ENCODE measurements around the gene AGBL4.
A peak's percentile ranks its signal among the peaks of the same experiment; 100 is the strongest.

AGBL4 gene

GRCh38 chr1:48823168-48823567 lies 1200.6 kb downstream of the AGBL4 start:
- DNase-seq (ENCODE audit: low read depth) = no peak

DNA sequence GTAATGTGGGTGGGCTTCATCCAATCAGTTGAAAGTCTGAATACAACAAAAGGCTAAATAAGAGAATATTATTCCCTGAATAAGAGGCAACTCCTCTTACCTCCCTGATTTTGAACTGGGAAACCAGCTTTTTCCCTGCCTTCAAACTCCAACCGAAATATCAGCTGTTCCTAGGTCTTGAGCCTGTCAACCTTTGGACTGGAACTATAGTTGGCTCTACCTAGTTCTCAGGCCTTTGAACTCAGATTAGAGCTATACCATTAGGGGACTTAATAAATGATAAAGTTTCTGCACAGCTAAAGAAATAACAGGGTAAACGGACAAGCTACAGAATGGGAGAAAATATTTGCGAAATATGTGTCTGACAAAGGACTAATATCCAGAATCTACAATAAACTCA lies 1203.3 kb downstream of the AGBL4 start:
- DNase-seq (ENCODE audit: low read depth) = no peak

GRCh38 chr1:48817505-48818114 lies 1206.1 kb downstream of the AGBL4 start:
- no peak for DNase-seq (ENCODE audit: low read depth)

GRCh38 chr1:48810740-48811139 lies 1213.0 kb downstream of the AGBL4 start:
- DNase-seq (ENCODE audit: low read depth) = no peak

- no peak for DNase-seq (ENCODE audit: low read depth)
Observed at GRCh38 chr1:48808496-48808895, 1215.3 kb downstream of the AGBL4 start.

- no peak for DNase-seq (ENCODE audit: low read depth)
Observed at GRCh38 chr1:48807554-48808260, 1216.0 kb downstream of the AGBL4 start.

- no peak for DNase-seq (ENCODE audit: low read depth)
Observed at GRCh38 chr1:48803474-48803873, 1220.3 kb downstream of the AGBL4 start.

DNA sequence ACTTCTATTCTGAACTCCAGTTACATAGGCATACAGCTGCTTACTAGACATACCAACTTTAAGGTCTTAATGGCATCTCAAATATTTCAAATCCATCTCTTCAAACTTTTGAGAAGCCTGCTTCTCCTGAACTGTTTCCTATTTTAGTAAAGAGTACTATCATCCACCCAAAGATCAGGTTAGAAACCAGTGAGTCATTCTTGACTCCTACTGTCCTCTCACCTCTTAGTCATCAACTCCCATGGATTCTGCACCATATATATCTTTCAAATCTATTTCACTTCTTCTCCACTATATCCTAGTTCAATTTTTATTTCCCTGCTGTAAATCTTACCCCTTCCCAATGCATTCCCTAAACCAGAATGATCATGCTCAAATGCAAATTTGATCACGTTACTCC lies 1228.9 kb downstream of the AGBL4 start:
- DNase-seq (ENCODE audit: low read depth) = no peak

DNA sequence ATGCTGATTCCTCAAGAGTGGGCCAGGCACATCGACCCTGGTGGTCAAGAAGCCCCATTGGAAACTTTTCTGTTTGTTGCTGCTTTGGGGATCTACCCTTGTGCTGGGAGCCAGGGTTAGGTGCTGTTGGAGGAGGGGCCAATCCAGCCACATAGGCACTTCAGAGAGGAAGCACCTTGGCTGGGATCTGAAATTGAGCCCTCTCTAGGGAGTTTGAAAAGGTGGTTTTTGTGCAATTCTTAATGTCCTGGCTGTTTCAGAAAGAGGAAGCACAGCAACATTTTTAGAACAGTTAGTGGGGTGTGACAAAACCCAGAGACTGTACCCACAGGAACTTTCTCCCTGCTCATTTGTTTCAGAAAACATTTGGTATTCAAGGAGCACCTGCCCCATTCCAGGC lies 1229.9 kb downstream of the AGBL4 start:
- no peak for DNase-seq (ENCODE audit: low read depth)

DNA sequence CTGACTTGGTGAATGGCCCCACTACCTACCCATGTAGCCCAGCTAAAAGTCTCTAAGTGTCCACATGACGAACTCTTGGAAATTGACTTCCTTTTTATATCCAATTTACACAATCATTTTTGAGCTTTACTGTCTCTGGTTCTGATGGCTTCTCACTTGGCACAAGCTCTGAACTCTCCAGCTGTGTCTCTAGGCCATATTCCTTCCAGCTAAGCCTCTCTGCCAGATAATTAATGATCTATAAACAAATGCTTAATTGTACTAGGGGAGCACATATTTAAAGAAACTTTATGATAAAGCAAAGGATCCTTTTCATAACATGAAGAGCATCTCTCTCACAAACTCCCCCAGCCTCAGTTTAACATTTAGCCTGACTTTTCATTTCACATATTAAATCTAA lies 1230.8 kb downstream of the AGBL4 start:
- DNase-seq (ENCODE audit: low read depth) = no peak

GRCh38 chr1:48790397-48790796 lies 1233.4 kb downstream of the AGBL4 start:
- DNase-seq (ENCODE audit: low read depth) = no peak

GRCh38 chr1:48789903-48790302 lies 1233.9 kb downstream of the AGBL4 start:
- no peak for DNase-seq (ENCODE audit: low read depth)

GRCh38 chr1:48785869-48786268 lies 1237.9 kb downstream of the AGBL4 start:
- no peak for DNase-seq (ENCODE audit: low read depth)

DNA sequence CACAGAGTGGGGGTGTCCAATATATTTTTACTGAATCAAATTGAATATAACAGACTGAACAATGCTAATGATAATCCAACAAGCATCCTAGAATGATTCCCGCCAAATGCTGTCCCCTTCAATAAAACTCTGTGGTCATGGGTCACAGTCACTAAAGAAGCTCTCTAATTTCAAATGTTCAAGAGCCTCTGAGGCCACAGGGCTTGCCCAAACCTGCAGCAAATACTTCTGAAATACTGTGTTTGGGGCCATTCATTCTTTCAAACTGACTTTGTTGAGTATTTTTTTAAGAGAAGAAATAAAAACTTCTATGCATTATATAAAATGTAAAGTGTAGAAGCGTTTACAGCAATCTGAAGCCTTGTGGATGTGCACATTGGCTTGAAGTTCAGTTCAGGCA lies 1239.5 kb downstream of the AGBL4 start:
- no peak for DNase-seq (ENCODE audit: low read depth)

GRCh38 chr1:48777219-48777895 lies 1246.4 kb downstream of the AGBL4 start:
- DNase-seq (ENCODE audit: low read depth) = no peak

- DNase-seq (ENCODE audit: low read depth) = peak; percentile 22
Observed at GRCh38 chr1:48776393-48777218, 1247.1 kb downstream of the AGBL4 start, which contains the start of gene BEND5. BEND5 (minus strand) TSS chr1:48776891; CDS start chr1:48776831, 60 bp downstream.

- DNase-seq (ENCODE audit: low read depth) = no peak
Observed at GRCh38 chr1:48775831-48776392, 1247.8 kb downstream of the AGBL4 start.

DNA sequence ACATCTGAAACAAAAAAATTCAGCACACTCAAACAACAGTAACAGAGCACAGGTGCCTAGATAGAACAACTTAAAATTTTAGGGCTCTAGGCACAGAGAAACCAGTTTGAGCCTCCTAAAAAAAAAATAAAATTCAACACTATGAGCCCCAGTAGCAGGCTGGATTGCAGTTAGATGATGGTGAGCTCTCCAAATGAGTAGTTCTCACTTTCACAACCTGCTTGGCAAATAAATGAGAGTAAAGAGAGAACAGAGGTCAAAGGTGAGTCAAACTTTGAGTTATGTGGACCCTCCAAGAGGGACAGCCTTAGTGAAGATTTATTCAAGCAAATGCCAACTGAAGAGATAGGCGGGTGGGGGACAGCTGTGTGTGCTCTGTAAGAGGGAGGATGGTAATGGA lies 1250.6 kb downstream of the AGBL4 start:
- no peak for DNase-seq (ENCODE audit: low read depth)

DNA sequence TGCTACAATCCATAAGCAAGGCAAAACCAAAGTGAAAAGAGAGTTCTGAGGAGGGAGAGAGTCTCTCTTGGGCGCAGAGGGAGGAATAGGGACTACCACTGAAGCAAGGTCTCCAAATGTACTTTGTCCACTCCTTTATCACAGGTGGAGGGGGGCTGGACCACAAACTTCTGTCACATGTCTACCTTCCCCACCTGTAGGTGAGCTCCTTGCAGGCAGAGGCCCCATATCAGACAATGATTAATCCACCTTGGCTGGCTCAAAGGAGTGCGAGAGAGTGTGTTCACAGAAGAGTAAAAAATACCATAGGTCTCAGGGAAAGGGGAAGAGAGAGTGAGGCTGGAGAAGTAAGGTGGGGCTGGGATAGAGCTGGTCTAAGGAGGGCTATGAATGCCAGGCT lies 1251.5 kb downstream of the AGBL4 start:
- DNase-seq (ENCODE audit: low read depth) = no peak

DNA sequence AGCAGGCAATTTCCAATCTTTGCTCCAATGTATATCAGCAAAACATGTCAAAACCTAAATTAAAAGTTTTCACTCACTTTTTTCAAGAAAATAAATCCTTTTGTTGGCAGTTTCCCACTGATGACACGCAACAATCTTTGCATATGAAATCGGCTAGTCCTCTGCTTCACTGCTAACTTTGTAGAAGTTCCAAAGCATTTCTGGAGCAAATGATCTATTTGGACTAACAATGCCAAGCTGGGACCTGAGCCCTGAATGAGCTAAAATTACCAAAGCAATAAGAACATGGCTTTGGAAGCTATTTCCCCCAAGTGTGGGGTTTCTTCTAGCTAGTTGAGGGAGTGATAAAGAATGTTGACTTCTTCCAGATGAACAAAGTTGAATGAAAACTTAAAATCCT lies 1252.2 kb downstream of the AGBL4 start:
- DNase-seq (ENCODE audit: low read depth) = no peak

GRCh38 chr1:48767975-48768510 lies 1255.7 kb downstream of the AGBL4 start:
- DNase-seq (ENCODE audit: low read depth) = no peak

DNA sequence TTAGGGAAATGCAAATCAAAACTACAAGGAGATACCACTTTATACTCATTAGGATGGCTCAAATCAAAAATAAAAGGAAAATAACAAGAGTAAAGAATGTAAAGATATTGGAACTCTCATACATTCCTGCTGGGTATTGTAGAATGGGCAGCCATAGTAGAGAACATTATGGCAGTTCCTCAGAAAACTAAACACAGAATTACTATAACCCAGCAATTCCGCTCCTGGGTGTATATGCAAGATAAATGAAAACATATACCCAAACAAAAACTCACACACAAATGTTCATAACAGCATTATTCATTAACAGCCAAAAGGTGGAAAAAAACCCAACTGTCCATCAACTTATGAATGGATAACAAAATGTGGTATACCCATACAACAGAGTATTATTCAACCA lies 1258.4 kb downstream of the AGBL4 start:
- no peak for DNase-seq (ENCODE audit: low read depth)
